ENCODE data around the gene HOXD8. TPM values are rescaled to one million over a fixed set of nuclear protein-coding genes. Genes with fewer than 3 reads are reported as not detected.

Gene HOXD8
- total RNA-seq, 6 donors from 2014 or later: 0.43 to 2.3 (median 0.74) TPM; not detected in 1

- TF ChIP-seq POLR2A (IDR thresholded peaks at IDR 0.05): no peak
- ATAC-seq (ENCODE audit: low FRiP score in 2 of 2): no peak
Measured at GRCh38 chr2:176150584-176151441, 21.3 kb downstream of the HOXD8 start.

DNA sequence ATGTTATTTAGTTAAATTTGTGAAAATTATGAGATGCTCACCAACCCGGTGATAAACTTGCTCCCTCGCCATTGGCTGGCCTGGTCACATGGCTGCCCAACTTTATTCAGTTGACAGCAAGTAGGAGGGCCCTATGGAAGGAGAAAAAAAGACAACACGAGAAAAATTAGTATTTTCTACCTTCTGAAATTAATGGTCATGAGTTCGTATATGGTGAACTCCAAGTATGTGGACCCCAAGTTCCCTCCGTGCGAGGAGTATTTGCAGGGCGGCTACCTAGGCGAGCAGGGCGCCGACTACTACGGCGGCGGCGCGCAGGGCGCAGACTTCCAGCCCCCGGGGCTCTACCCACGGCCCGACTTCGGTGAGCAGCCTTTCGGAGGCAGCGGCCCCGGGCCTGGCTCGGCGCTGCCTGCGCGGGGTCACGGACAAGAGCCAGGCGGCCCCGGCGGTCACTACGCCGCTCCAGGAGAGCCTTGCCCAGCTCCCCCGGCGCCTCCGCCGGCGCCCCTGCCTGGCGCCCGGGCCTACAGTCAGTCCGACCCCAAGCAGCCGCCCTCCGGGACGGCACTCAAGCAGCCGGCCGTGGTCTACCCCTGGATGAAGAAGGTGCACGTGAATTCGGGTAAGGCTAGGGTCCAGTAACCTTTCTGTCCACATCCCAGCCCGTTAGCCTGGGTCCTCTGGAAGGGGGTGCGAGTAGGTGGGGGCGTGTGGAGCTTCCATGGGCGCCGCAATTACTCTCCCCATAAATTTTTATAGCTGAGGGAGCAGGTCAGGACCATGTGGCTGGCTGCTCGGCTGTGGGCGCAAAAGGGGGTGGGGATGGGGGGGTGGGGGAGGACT is 22.2 kb downstream of the HOXD8 start, which contains the start of gene HOXD4:
HOXD4 (plus strand) TSS at position 109 of the 846 bp plus-strand sequence; CDS start at position 193, 84 bp downstream.
- ATAC-seq (ENCODE audit: low FRiP score in 2 of 2): peak in 1 of 2 donors; percentile 29
- no peaks in the 10 kb centered on the region for H3K36me3 ChIP-seq
- peak within 1 kb of the TSS in 1 of 4 donors; percentile 14 for H3K4me3 ChIP-seq

More at GRCh38 chr2:176150584-176151441, 21.3 kb downstream of the HOXD8 start:
- peaks cover 0 to 81% (median 34%) of the 10 kb centered on the region in 4 donors for H3K27me3 ChIP-seq
- peaks cover 0 to 34% (median 7%) of the 10 kb centered on the region in 4 donors for H3K4me1 ChIP-seq
- no peaks in the 10 kb centered on the region for H3K36me3 ChIP-seq
- no peak for DNase-seq
- H3K27ac ChIP-seq: no peak overlapping the region
- no peaks in the 10 kb centered on the region for H3K9me3 ChIP-seq
- whole genome bisulfite sequencing, 2 donors: 15 to 31% methylated on average over 7 to 14 of the region's 14 CpGs
- H3K4me3 ChIP-seq: no peak overlapping the region

DNA sequence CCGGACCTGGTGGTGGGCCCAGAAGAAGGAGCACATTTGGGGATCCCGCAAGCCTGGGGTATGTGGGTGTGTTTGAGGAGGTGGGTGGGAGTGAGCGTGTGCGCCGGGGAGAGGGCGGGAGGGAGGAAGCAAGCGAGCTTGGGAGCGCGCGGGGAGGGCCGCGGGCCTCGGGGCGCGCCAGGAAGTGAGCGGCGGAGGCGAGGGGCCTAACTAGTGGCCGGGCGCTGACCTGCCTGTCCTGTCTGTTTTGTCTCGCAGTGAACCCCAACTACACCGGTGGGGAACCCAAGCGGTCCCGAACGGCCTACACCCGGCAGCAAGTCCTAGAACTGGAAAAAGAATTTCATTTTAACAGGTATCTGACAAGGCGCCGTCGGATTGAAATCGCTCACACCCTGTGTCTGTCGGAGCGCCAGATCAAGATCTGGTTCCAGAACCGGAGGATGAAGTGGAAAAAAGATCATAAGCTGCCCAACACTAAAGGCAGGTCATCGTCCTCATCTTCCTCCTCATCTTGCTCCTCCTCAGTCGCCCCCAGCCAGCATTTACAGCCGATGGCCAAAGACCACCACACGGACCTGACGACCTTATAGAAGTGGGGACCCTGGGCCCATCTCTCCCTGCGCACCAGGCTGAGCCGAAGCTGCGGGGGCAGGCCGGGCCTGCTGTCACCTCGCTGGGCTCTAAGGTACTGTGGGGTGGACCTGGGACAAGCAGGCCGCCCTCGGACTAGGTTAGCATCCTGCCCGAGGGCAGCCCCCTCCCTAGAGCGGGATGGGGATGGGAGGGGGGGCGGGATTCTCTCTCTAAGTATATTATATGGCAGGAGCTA is 23.1 kb downstream of the HOXD8 start:
- Histone ChIP-seq H3K27ac (no peak overlapping the region), H3K27me3 (peaks cover 0 to 86% (median 43%) of the 10 kb centered on the region in 4 donors), H3K9me3 (no peaks in the 10 kb centered on the region), H3K4me1 (peaks cover 5 to 44% (median 11%) of the 10 kb centered on the region in 4 donors), H3K4me3 (no peak overlapping the region), H3K36me3 (no peaks in the 10 kb centered on the region)
- WGBS, 2 donors: 10 to 11% methylated on average over 39 to 45 of the region's 48 CpGs
- TF ChIP-seq POLR2A (IDR thresholded peaks at IDR 0.05) (no peak), POLR2AphosphoS5 (IDR thresholded peaks at IDR 0.05) (no peak), EP300 (IDR thresholded peaks at IDR 0.05) (no peak), CTCF (IDR thresholded peaks at IDR 0.05) (no peak)
- ATAC-seq (ENCODE audit: low FRiP score in 2 of 2) (peak in 1 of 2 donors; percentile 32), DNase-seq (peak in 1 of 2 donors; percentile 54)

More for the DNA sequence above, 22.2 kb downstream of the HOXD8 start, which contains the start of gene HOXD4:
- H3K4me1 ChIP-seq: peaks cover 0 to 35% (median 7%) of the 10 kb centered on the region in 4 donors
- H3K9me3 ChIP-seq: no peaks in the 10 kb centered on the region
- peaks cover 0 to 84% (median 39%) of the 10 kb centered on the region in 4 donors for H3K27me3 ChIP-seq
- WGBS, 2 donors: 7 to 8% methylated on average over 21 to 41 of the region's 55 CpGs
- H3K27ac ChIP-seq: no peak within 1 kb of the TSS
- DNase-seq: peak in 1 of 2 donors; percentile 80
- TF ChIP-seq CTCF (IDR thresholded peaks at IDR 0.05): no peak

DNA sequence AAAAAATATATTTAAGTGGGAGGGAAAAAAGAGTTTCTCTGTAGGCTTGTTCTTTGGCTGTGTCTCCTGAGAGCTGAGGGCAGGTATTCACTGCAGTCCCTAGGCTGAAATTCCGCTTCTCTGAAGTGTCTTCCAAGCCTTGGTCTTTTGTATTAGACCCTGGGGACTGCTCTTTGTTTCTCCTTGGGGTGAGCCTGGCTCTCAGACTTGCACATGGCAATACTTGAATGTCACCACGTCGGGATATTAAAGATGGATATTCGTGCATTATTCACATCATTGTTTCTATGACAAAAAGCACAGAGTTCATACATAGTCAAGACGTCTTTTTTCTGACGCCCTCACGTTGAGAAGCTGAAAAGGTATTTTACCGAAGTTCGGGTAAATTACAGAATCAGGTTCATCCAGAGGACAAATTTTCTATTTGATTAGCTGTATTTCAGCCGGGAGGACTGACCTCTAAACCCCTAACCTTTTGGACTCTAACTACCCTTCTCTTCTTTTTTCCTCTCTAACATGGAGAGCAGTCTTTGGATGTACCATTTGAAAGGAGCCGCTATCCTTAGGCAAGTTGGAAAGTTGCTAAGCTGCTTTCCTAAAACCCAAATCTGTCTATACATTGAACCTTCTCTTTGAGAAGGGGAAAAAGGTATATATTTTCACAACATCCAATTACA is 25.2 kb downstream of the HOXD8 start:
- peaks cover 6 to 43% (median 18%) of the 10 kb centered on the region in 4 donors for H3K4me1 ChIP-seq
- WGBS, 2 donors: 17 to 24% methylated on average over 11 of the region's 11 CpGs
- no peaks in the 10 kb centered on the region for H3K36me3 ChIP-seq
- TF ChIP-seq CTCF (IDR thresholded peaks at IDR 0.05) (no peak), POLR2AphosphoS5 (IDR thresholded peaks at IDR 0.05) (no peak), EP300 (IDR thresholded peaks at IDR 0.05) (no peak), POLR2A (IDR thresholded peaks at IDR 0.05) (no peak)
- ATAC-seq (ENCODE audit: low FRiP score in 2 of 2) (no peak), DNase-seq (no peak)
- H3K4me3 ChIP-seq: no peak overlapping the region
- H3K27ac ChIP-seq: no peak overlapping the region
- H3K9me3 ChIP-seq: no peaks in the 10 kb centered on the region
- peaks cover 0 to 86% (median 43%) of the 10 kb centered on the region in 4 donors for H3K27me3 ChIP-seq

All from upper lobe of left lung (tissue), 6 donors.